Panc1 (cell line): ENCODE results near the gene VSX1. TPM values are rescaled to one million over a fixed set of nuclear protein-coding genes. Genes with fewer than 3 reads are reported as not detected.
A peak's percentile ranks its signal among the peaks of the same experiment; 100 is the strongest.

ENCODE experiments used
- ATAC-seq: fragments of 200-7000 bp; cut with Tn5 transposase; 2 replicates; pipeline ENCODE4 v1.9.1; 2020; ENCODE audit warnings: mild to moderate bottlenecking, moderate library complexity
- BruUV-seq: library from RNA; stranded (reverse); fragments of 400-500 nt; replicated peaks from 2 replicates; lab custom pipeline; 2021; lab: Mats Ljungman, UMichigan
- CTCF ChIA-PET: fragments of 300-600 bp; sonication (Branson Sonifier 250); formaldehyde crosslinking; loops from one replicate; lab custom pipeline; 2022; ENCODE audit warnings: antibody characterized with exemption; lab: Charles Lee
- POLR2A ChIA-PET: fragments of 300-600 bp; sonication (Branson Sonifier 250); formaldehyde crosslinking; loops from one replicate; lab custom pipeline; 2022; ENCODE audit warnings: antibody characterized with exemption; lab: Charles Lee
- DNase-seq: peaks from one replicate; pipeline ENCODE4 v3.0.0-alpha.2; 2010; ENCODE audit warnings: low read depth, low spot score
- H3K27ac ChIP-seq: 2 replicates; pipeline ENCODE4 v1.5.1; 2011; ENCODE audit warnings: mild to moderate bottlenecking, low read length, inconsistent platforms
- H3K27me3 ChIP-seq: fragments of 200-500 bp; sonication (Bioruptor generic); 2 replicates; pipeline ENCODE4 v1.6.0; 2014; ENCODE audit warnings: low read length, inconsistent platforms; ENCODE audit not compliant: control insufficient read depth, insufficient read depth
- H3K36me3 ChIP-seq: fragments of 200-500 bp; sonication (Bioruptor generic); 2 replicates; pipeline ENCODE4 v1.5.1; 2014; ENCODE audit warnings: inconsistent platforms, mild to moderate bottlenecking, low read length, moderate library complexity; ENCODE audit not compliant: control insufficient read depth, insufficient read depth
- H3K4me1 ChIP-seq: 2 replicates; pipeline ENCODE4 v1.5.1; 2011; ENCODE audit warnings: inconsistent platforms, mild to moderate bottlenecking, low read length, moderate library complexity; ENCODE audit not compliant: control insufficient read depth, insufficient read depth
- H3K4me3 ChIP-seq, 2 experiments: 2 replicates each; pipeline ENCODE4 v1.5.1; 2011 to 2012; ENCODE audit warnings: low read depth in 2 of 2, low read length in 2 of 2, mild to moderate bottlenecking in 2 of 2, inconsistent platforms in 1 of 2, moderate library complexity in 1 of 2
- H3K9me3 ChIP-seq: fragments of 200-500 bp; sonication (Bioruptor generic); 2 replicates; pipeline ENCODE4 v1.5.1; 2014; ENCODE audit warnings: low read depth, mild to moderate bottlenecking, inconsistent platforms, low read length, moderate library complexity; ENCODE audit not compliant: control insufficient read depth, insufficient read depth
- CTCF ChIP-seq: fragments of 450-650 bp; IDR thresholded peaks from 2 replicates; pipeline ENCODE4 v1.5.1; 2017; ENCODE audit warnings: mild to moderate bottlenecking
- POLR2AphosphoS5 ChIP-seq: IDR thresholded peaks from 2 replicates; pipeline ENCODE4 v1.6.1; 2012; ENCODE audit warnings: mild to moderate bottlenecking, low read depth, low read length, moderate library complexity
- REST ChIP-seq, 2 experiments: IDR thresholded peaks; 2 replicates each; pipeline ENCODE4 v1.6.1; 2011 to 2012; ENCODE audit warnings: low read depth in 2 of 2, control low read depth in 1 of 2, low read length in 1 of 2, mild to moderate bottlenecking in 1 of 2, moderate library complexity in 1 of 2; ENCODE audit not compliant: insufficient read depth in 1 of 2
- SIN3A ChIP-seq: IDR thresholded peaks from 2 replicates; pipeline ENCODE4 v1.6.1; 2012; ENCODE audit warnings: low read depth, mild to moderate bottlenecking, low read length, moderate library complexity, borderline replicate concordance; ENCODE audit not compliant: insufficient read depth
- TCF7L2 ChIP-seq: IDR thresholded peaks from 2 replicates; pipeline ENCODE4 v1.6.1; 2011; ENCODE audit warnings: mild to moderate bottlenecking, low read depth, low read length, inconsistent platforms
- in situ Hi-C: cut with HindIII; loops from 2 replicates; pipeline ENCODE4 v1.10.0; 2016; ENCODE audit warnings: low sequenced_read_pairs, low pct_unique_long_range_greater_than_20kb
- intact Hi-C: fragments of 100-400 bp; cut with micrococcal nuclease; formaldehyde crosslinking; loops from one replicate; pipeline ENCODE4 v1.10.0; 2022; ENCODE audit not compliant: unreplicated experiment
- total RNA-seq: library from RNA; stranded (reverse); gene quantifications from one replicate; pipeline ENCODE4 v1.2.1, GENCODE V29; 2021; ENCODE audit not compliant: unreplicated experiment

Gene VSX1
- total RNA-seq, 1 experiment from 2014 or later, result 0.21 TPM

DNA sequence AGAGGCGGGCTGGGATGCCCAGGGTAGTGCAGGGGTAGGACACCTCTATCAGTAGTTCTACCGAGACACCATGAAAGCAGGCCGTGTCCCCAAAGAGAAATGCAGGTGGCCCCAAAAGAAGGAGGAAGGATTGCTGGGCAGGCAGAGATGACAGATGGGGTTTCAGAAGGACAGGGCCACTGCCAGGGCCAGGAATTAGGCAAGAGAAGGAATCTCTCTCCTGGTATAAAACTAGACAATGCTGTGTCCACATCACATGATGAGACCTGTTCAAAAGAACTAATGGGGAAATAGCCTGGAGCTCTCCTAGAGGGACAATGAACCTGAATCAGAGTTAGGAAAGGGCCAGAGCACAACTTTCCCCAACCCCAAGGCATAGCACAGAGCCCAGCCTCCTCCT is 21.6 kb upstream of the VSX1 start:
- intact Hi-C loops, result no loop called here
- BruUV-seq, result no TSS peak
- in situ Hi-C loops, result no loop called here
- no peaks in the 10 kb centered on the region for H3K36me3 ChIP-seq
- TF ChIP-seq SIN3A, result no peak
- TF ChIP-seq CTCF, result no peak
- no peaks in the 10 kb centered on the region for H3K9me3 ChIP-seq
- POLR2A ChIA-PET, result no interaction called here
- CTCF ChIA-PET, result no interaction called here
- ATAC-seq, result 0 out of 2 replicates have a peak, but pooled peaks have one; percentile 30
- no peak for DNase-seq
- H3K27ac ChIP-seq, result no peak overlapping the region
- no peaks in the 10 kb centered on the region for H3K27me3 ChIP-seq
- H3K4me1 ChIP-seq, result no peaks in the 10 kb centered on the region
- no peak overlapping the region for H3K4me3 ChIP-seq

GRCh38 chr20:25100914-25101313 is 19.0 kb upstream of the VSX1 start:
- POLR2A ChIA-PET, result no interaction called here
- no peaks in the 10 kb centered on the region for H3K36me3 ChIP-seq
- DNase-seq (no peak), ATAC-seq (no peak)
- H3K27me3 ChIP-seq, result no peaks in the 10 kb centered on the region
- in situ Hi-C loops, result no loop called here
- H3K4me3 ChIP-seq, result no peak overlapping the region
- H3K27ac ChIP-seq, result no peak overlapping the region
- intact Hi-C loops, result no loop called here
- no peaks in the 10 kb centered on the region for H3K9me3 ChIP-seq
- CTCF ChIA-PET, result no interaction called here
- no peaks in the 10 kb centered on the region for H3K4me1 ChIP-seq
- BruUV-seq, result no TSS peak
- no peak for TF ChIP-seq POLR2AphosphoS5
- TF ChIP-seq REST (IDR thresholded peaks at IDR 0.05; ENCODE audit: insufficient read depth in 1 of 2, low read depth in 2 of 2, low read length in 1 of 2), result no peak
- no peak for TF ChIP-seq CTCF
- TF ChIP-seq TCF7L2, result no peak
- no peak for TF ChIP-seq SIN3A
